Large intestine (tissue), 3 donors: ENCODE data around the gene PVR. TPM values are rescaled to one million over a fixed set of nuclear protein-coding genes. Genes with fewer than 3 reads are reported as not detected.

Experiments
- DNase-seq, 2 donors: peaks; one replicate each; pipeline versions ENCODE4 v3.0.0 to v3.0.0-alpha.2; 2013
- H3K27ac ChIP-seq: one replicate; pipeline ENCODE4 v1.5.1; 2013; ENCODE audit warnings: low read length
- H3K27me3 ChIP-seq: 2 replicates; pipeline ENCODE4 v1.6.1; 2013; ENCODE audit warnings: low read length; ENCODE audit not compliant: control insufficient read depth, insufficient read depth
- H3K36me3 ChIP-seq: 2 replicates; pipeline ENCODE4 v1.6.1; 2013; ENCODE audit warnings: low read length; ENCODE audit not compliant: control insufficient read depth, insufficient read depth
- H3K4me1 ChIP-seq: one replicate; pipeline ENCODE4 v1.6.1; 2013; ENCODE audit warnings: low read length; ENCODE audit not compliant: control insufficient read depth, insufficient read depth
- H3K4me3 ChIP-seq: one replicate; pipeline ENCODE4 v1.5.1; 2013; ENCODE audit warnings: low read length
- H3K9me3 ChIP-seq: one replicate; pipeline ENCODE4 v1.6.1; 2013; ENCODE audit warnings: mild to moderate bottlenecking, low read depth, low read length, moderate library complexity; ENCODE audit not compliant: control insufficient read depth
- WGBS: methylation state at CpG from one replicate; pipeline ENCODE4 v1.1.5; 2013; ENCODE audit warnings: low lambda C conversion rate; ENCODE audit not compliant: insufficient coverage; 5-methylcytosine and 5-hydroxymethylcytosine counted together
- polyA plus RNA-seq: library from polyadenylated mRNA; unstranded; fragments of 120-200 nt; gene quantifications from one replicate; pipeline ENCODE4 v1.2.1, GENCODE V29; 2013

The PVR gene
- polyA plus RNA-seq, 1 donor: 101 TPM

- no peak for DNase-seq
- 0% methylated on average over 1 of the region's 1 CpG for WGBS
These were observed 1.3 kb upstream of the PVR start for GRCh38 chr19:44642377-44642776.

DNA sequence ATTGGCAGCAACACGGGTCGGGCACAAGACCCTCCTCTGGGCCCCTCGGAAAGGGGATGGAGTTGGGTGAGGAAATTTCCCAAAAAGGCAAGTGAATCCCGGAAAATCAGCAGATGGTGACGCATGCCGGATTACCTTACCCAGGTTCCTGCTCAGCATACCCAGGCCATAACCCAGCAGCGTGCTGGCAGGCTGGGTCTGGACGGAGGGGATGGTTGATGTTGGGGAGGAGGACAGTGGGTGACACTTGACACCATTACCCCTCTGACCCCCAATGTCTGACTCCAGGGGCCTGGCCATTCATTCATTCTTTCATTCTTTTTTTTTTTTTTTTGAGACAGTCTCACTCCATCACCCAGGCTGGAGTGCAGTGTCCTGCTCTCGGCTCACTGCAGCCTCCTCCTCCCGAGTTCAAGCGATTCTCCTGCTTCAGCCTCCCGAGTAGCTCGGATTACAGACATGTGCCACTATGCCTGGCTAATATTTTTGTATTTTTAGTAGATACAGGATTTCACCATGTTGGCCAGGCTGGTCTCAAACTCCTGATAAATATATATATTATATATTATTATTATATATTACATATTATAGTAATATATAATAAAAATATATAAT, 799 bp downstream of the PVR start:
- WGBS: no CpG with 5 or more reads among the region's 13 CpGs
- DNase-seq: peak in 1 of 2 donors; percentile 85

More at GRCh38 chr19:44642377-44642776, 1.3 kb upstream of the PVR start:
- Histone ChIP-seq H3K9me3 (no peaks in the 10 kb centered on the region), H3K27me3 (no peaks in the 10 kb centered on the region), H3K4me3 (no peak overlapping the region), H3K4me1 (peaks cover 51% of the 10 kb centered on the region), H3K27ac (peak overlapping the region; percentile 80), H3K36me3 (peaks cover 7% of the 10 kb centered on the region)

GRCh38 chr19:44645407-44646048, 1.8 kb downstream of the PVR start:
- peak overlapping the region; percentile 22 for H3K27ac ChIP-seq
- peak overlapping the region; percentile 50 for H3K4me3 ChIP-seq
- H3K9me3 ChIP-seq: no peaks in the 10 kb centered on the region
- peaks cover 31% of the 10 kb centered on the region for H3K4me1 ChIP-seq
- peak in 1 of 2 donors; percentile 52 for DNase-seq
- 100% methylated on average over 1 of the region's 8 CpGs for WGBS
- H3K27me3 ChIP-seq: no peaks in the 10 kb centered on the region
- peaks cover 37% of the 10 kb centered on the region for H3K36me3 ChIP-seq

More for the DNA sequence above, 799 bp downstream of the PVR start:
- Histone ChIP-seq H3K27ac (peak overlapping the region; percentile 95), H3K9me3 (no peaks in the 10 kb centered on the region), H3K27me3 (no peaks in the 10 kb centered on the region), H3K4me1 (peaks cover 41% of the 10 kb centered on the region), H3K4me3 (peak overlapping the region; percentile 93), H3K36me3 (peaks cover 27% of the 10 kb centered on the region)

DNA sequence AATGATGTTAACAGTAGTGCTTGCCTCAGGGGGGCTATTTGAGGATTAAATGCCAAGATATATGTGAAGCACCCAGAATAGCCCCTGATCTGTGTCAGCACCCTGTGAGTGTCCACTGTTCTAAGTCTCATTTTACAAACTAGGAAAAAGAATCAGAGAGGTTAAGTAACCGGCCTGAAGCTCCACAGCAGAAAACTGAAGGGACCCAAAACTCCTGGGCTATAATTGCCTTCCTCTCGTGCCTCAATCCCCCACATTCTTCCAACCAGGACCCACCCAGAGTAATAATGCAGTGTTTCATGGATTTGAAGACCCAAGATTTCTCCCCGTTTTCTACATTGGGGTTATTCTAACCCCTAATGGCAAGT, 2.3 kb downstream of the PVR start:
- Histone ChIP-seq H3K36me3 (peaks cover 42% of the 10 kb centered on the region), H3K27me3 (no peaks in the 10 kb centered on the region), H3K27ac (peak overlapping the region; percentile 14), H3K4me1 (peaks cover 26% of the 10 kb centered on the region), H3K9me3 (no peaks in the 10 kb centered on the region), H3K4me3 (peak overlapping the region; percentile 50)
- WGBS: no CpG with 5 or more reads among the region's 3 CpGs
- no peak for DNase-seq

DNA sequence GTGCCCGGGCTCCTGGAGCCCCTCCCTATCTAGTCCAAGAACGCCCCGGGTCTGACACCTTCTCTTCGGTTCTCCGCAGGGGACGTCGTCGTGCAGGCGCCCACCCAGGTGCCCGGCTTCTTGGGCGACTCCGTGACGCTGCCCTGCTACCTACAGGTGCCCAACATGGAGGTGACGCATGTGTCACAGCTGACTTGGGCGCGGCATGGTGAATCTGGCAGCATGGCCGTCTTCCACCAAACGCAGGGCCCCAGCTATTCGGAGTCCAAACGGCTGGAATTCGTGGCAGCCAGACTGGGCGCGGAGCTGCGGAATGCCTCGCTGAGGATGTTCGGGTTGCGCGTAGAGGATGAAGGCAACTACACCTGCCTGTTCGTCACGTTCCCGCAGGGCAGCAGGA, 3.4 kb downstream of the PVR start:
- no peaks in the 10 kb centered on the region for H3K9me3 ChIP-seq
- H3K27ac ChIP-seq: no peak overlapping the region
- H3K36me3 ChIP-seq: peaks cover 50% of the 10 kb centered on the region
- peak overlapping the region; percentile 31 for H3K4me3 ChIP-seq
- H3K27me3 ChIP-seq: no peaks in the 10 kb centered on the region
- peak in 1 of 2 donors; percentile 43 for DNase-seq
- peaks cover 15% of the 10 kb centered on the region for H3K4me1 ChIP-seq
- no CpG with 5 or more reads among the region's 31 CpGs for WGBS

- H3K27ac ChIP-seq: no peak overlapping the region
- peaks cover 65% of the 10 kb centered on the region for H3K36me3 ChIP-seq
- H3K4me1 ChIP-seq: peaks cover 7% of the 10 kb centered on the region
- H3K9me3 ChIP-seq: no peaks in the 10 kb centered on the region
- H3K27me3 ChIP-seq: no peaks in the 10 kb centered on the region
- WGBS: no CpG with 5 or more reads among the region's 3 CpGs
- no peak for DNase-seq
- no peak overlapping the region for H3K4me3 ChIP-seq
These were observed 5.0 kb downstream of the PVR start for GRCh38 chr19:44648631-44649251.

- no peaks in the 10 kb centered on the region for H3K27me3 ChIP-seq
- DNase-seq: no peak
- peaks cover 14% of the 10 kb centered on the region for H3K4me1 ChIP-seq
- no peaks in the 10 kb centered on the region for H3K9me3 ChIP-seq
- no peak overlapping the region for H3K27ac ChIP-seq
- peaks cover 73% of the 10 kb centered on the region for H3K36me3 ChIP-seq
- WGBS: no CpG with 5 or more reads among the region's 15 CpGs
- no peak overlapping the region for H3K4me3 ChIP-seq
These were observed 6.0 kb downstream of the PVR start for GRCh38 chr19:44649578-44650145.

- no CpG with 5 or more reads among the region's 5 CpGs for WGBS
- peak overlapping the region; percentile 73 for H3K27ac ChIP-seq
- no peak for DNase-seq
- H3K4me1 ChIP-seq: peaks cover 19% of the 10 kb centered on the region
- no peaks in the 10 kb centered on the region for H3K27me3 ChIP-seq
- peaks cover 94% of the 10 kb centered on the region for H3K36me3 ChIP-seq
- no peaks in the 10 kb centered on the region for H3K9me3 ChIP-seq
- H3K4me3 ChIP-seq: no peak overlapping the region
These were observed 9.6 kb downstream of the PVR start for GRCh38 chr19:44653343-44653742.

GRCh38 chr19:44653977-44654774, 10.5 kb downstream of the PVR start:
- Histone ChIP-seq H3K4me3 (no peak overlapping the region), H3K27ac (peak overlapping the region; percentile 73), H3K36me3 (peaks cover 94% of the 10 kb centered on the region), H3K9me3 (no peaks in the 10 kb centered on the region), H3K4me1 (peaks cover 18% of the 10 kb centered on the region), H3K27me3 (no peaks in the 10 kb centered on the region)
- peak; percentile 81 to 87 for DNase-seq
- WGBS: 14% methylated on average over 1 of the region's 16 CpGs
